GM19463 (cell line): ENCODE data around the gene CYP27C1.
A peak's percentile ranks its signal among the peaks of the same experiment; 100 is the strongest.

ENCODE experiments used
- ATAC-seq: cut with Tn5 transposase; IDR thresholded peaks from one replicate; pipeline ENCODE4 v1.9.1; 2021; ENCODE audit warnings: mild to moderate bottlenecking, moderate library complexity; ENCODE audit not compliant: unreplicated experiment

The CYP27C1 gene

DNA sequence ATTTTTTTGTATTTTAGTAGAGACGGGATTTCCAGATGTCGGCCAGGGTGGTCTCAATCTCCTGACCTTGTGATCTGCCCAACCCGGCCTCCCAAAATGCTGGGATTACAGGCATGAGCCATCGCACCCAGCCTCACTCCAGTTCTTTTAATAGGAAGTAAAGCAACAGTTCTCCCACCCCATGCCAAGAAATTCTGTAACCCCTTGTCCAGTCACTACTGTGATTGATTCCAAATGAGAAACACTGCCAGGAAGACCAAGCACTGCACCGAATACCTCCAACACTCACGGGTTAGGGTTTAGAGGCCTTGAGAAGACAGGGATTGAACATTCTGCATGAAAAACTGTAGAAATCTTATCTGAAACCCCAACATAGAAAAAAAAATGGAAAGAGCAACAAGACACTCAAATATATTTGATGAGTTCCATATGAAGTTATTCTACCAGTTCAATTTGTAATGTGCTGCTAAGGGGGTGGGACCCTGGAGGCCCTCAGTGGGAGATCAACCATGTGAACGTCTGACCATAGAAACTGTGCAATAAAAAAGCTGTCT is 65.0 kb downstream of the CYP27C1 start:
- no peak for ATAC-seq

DNA sequence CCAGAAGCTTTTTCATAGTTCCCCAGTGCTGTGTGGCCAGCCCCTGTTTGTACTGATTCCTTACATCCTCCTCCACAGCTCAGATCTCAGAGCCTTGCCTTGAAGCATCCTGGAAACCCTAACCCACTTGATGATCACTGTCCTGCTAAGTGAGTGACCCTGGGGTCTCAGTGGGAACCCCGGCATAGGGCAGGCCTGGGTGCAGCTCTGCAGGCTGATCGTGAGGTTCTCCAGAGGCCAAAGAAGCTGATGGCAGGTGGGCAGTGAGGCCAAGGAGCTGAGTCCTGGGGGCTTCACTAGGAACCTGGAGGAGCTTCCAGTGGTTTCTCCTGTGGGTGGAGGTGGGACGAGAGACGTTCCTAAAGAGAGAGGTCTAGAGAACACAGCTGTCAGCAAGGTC is 65.7 kb downstream of the CYP27C1 start:
- ATAC-seq: no peak

DNA sequence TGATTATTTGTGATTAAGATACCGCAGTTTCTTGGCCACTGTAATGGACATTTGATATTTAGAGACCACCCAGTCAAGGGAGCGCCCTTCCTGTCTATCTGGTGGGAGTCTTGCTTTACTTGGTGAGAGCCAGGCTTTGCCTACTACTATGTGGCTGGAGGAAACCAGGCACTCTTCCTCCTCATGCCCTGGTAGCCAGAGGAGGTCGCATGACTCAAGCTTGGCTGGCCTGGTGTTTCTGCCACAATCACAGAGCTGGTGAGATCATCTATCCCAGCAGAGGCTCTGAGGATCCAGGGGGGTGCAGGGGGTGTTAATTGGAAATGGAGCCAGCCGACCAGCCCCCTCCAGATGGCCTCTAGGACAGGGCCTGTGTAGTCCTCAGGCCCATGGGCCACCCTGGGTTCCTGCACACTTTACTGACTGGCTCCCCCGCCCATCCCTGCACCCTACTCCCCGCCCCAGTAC is 66.4 kb downstream of the CYP27C1 start:
- ATAC-seq: no peak

DNA sequence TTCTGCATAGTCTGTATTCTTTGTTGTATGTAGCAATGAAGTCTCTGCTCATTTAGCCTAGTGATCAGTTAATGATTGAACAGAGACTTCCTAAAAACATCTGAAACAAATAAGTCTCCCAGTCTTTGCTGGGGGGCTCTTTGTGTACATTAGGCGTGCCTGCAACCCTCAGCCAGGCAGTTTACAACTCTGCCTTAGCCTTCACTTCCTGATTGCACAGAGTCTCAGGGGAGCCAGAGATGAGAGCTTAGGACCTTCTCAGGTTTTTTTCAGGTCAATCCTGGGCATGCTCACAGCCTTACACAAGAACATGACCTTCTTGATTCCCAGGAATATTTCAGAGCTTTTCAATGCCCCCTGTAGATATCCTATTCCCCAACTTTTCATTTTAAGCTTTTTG is 69.1 kb downstream of the CYP27C1 start:
- no peak for ATAC-seq

DNA sequence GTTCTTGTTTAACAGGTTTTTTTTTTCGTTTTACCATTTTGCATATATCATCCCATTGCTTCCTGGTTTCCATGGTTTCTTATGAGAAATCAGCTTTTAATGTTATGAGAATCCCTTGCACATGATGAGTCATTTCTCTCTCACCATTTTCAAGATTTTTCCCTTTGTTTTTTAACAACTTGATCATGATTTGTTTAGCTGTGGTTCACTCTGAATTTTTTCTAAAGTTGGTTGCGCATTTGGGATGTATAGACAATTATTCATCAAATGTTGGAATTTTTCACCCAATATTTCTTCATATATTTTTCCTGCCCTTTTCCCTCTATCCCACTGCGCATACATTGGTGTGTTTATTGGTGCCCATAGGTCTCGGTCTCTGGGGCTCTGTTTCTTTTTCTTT is 70.7 kb downstream of the CYP27C1 start:
- ATAC-seq: no peak

DNA sequence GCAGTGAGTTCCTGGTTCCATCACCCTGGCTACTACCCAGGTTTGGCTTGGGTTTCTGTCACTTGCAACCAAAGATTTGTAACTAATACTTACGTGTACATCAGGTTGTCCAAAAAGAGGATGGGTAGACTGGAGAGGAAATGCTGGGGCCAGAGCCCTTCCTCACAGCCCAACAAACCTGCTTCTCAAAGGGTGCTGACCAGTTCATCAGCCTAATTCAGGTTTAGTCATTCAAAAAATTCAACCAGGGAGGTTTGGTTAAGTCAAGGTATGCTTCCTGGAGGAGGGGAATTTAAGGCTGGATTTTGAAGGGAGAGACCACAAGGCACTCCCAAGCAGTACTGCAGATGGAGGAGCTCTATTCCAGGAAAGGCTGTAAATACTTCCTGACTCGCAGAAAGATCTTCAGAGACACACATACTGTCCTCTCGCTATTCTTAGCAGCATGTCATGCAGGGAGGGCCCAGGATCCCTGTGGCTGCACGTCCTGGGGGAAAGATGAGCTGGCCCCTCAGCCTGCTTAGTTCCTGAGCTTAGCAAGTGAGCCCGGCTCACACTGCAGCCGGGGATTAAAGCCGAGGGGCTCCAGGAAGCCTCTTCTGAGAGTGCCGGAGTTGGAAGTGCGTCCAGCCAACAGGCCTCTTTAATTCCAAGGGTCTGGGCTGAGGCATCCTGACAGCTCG is 73.1 kb downstream of the CYP27C1 start:
- ATAC-seq: no peak

DNA sequence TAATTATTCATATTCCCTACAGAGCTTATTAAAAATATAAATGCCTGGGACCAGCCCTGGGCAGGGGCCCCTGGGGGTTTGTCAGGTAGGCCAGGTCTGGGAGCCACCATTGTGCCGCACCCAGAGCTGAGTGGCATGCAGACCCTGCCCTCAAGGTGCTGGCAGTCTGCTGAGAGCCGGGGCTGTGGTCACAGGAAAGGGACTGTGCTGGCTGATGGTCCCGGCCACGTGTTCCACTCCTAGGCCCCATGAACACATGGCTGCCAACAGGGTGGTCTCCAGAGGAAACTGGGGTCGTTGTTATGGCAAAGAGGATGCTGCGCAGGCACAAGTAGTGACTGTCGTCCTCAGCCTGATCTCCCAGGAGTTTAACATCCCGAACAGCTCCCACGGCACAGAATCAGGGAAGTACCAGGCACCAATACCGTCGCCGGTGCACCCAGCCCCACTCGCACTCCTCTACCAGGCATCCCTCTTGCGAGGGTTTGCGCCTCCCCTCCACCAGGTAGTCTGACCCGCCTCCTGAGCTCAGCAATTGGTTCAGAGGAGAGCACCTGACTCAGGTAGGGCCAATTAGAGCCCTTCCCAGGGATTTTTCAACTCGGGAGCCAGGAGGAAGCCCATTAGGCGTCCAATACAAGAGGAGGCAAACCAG is 73.9 kb downstream of the CYP27C1 start:
- no peak for ATAC-seq

DNA sequence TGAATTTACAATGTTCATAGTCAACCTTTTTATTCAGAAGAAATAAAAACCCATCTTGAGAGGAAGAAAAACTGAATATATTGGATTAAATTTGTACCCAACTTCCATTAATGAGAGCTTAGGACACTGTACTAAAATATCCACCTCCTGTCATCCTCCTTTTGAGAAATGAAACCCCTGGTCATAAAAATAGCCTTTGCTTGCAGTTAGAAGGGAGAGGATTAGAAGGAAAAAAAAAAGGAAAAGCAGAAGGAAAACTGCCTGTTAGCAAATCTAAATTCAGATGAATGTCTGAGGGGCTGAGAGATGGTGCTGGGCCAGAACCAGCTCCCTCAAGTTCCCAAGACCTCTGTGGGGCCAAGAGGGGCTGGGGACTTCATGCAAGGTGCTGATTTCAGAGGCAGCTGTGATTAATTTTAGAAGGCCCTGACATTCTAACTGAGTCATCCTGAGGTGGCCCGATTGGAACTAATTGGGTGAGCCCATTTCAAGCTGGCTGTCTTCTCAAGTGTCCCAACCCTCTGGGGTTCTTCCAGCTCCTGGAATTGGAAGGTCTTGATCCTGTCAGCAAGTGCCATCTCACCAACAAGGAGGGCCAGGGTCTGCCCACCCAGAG is 74.7 kb downstream of the CYP27C1 start:
- no peak for ATAC-seq

DNA sequence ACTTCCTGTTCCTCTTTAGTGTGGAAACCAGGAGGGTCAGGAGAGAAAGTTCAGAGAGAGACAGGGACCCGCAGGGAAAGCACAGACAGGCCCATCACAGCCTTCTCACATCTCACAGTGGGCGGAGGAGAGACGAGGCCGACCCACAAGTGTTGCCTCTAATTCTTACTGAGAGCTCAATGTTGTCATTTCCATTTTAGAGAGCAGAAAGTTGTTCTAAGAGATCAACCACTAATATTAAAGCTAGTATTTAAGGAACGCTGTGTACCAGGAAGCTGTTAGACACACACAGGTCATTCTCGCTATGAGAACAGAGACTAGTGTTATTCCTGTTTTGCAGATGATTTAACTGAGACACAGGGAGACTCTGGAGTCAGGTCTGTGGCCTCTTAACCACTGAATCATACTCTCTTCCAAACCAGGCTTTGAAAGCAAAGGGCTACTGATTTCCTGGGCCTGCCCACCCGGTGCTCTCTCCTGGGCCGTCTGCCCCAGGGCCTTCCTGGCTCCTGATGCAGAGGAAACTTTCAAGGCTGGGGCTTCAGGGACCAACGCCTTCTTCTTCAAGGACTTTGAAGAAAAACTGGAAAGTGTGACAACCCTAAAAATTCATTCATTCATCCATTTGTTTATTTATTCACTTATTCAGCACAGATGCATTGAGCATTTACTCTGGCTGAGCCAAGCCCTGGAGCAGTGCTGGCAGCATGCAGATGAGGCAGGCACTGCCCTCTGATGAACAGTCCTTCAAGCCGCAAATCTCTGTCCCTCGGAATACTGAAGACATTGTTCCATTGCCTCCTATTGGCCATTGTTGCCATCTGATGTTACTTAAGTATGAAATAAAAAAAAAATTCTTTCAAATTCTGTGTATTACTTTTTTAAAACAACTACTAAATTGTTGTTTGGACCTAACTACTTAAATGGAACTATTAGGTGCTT is 76.0 kb downstream of the CYP27C1 start:
- ATAC-seq: no peak

DNA sequence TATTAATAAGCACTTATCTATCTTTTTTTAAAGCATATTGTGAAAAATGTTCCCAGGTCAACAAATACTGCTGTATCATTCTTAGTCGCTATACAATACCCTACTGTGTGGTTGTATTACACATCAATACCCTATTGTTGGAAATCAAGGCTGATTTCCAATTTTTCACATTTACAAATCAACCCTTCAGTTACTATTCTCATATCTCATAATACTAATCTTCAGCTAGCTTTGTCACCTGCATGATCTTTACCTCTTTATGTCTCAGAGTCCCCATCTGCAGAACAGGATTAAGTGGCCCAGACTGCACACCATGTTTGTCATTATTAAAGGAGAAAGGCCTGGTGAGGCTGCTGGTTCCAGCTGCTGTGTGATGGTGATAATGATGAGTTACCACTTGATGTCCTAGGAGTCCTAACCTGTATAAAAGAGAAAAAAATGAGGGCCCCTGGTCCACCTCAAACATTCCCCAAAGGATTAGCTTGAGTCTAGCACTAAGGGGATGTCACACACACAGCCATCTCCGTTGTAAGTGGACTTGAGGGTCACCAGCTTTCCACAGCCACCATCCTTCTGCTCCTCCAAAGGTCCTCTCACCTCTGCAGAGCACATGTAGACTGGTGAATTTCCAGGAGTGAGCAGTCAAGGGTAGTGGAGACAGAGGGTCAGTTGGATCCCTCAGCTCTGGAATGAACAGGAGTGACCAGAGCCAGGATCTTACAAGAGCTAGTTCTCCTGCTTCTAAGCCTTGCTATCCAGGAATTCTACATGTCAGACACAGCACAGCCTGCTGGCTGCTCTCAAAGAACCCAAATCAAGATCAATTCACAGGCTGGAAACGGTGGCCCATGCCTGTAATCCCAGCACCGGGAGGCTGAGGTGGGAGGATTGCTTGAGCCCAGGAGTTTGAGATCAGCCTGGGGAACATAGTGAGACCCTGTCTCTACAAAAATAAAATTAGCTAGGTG is 77.2 kb downstream of the CYP27C1 start:
- ATAC-seq: no peak

DNA sequence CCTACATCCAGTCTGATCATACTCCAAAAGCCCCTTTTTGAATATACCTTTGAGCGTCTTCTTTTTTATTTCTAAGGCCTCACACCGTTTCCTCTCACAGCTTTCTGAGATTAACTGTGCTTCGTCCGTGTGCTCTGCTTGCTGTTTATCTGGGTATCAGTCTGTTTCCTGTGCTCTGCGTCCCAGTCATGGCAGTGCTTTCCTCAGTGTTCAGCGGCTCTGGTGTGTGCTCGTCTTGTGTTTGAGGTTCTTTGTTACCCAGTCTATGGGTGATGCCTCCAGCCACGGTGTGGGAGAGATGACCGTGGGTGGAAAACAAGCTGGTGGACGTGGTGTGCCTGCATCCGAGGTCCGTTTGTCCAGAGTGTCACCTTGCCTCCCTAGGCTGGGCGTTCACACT is 79.6 kb downstream of the CYP27C1 start:
- ATAC-seq: no peak

DNA sequence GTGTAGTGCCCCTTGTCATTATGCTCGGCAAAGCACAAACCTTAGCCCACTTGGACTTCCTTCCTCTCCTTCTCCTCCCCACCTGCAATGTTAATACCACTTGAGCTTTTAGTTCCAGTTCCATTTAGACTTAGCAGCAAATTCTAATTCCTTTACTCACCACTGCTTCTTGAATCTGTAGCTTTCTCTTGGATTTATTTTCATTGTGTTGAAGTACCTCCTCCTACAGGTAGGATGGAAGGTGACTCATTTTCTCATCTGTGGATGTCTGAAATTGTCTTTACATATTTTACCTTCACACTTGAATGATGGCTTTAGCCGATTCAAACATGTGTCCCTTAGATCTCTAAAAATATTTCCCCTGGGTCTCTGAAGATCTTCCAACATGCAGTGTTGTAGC is 80.3 kb downstream of the CYP27C1 start:
- no peak for ATAC-seq

DNA sequence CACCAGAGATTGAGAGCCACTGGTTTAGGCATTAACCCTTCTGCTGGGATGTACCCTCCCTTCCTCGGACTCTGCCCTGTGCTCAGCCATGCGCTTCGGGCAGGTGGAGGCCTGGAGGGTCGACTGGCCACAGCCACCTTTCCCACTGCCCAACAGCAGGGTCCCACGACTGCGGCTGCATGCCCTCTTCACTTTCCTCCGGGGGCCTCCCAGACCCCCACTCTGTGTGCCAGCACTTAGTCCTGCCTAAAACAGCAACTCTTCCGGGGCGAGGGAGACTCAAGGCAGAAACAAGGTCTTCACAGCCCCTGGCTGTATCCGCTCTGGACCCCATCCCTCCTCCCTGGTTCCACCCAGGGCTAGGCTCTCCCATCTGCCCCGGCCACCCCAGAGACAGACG is 81.8 kb downstream of the CYP27C1 start:
- ATAC-seq: no peak

DNA sequence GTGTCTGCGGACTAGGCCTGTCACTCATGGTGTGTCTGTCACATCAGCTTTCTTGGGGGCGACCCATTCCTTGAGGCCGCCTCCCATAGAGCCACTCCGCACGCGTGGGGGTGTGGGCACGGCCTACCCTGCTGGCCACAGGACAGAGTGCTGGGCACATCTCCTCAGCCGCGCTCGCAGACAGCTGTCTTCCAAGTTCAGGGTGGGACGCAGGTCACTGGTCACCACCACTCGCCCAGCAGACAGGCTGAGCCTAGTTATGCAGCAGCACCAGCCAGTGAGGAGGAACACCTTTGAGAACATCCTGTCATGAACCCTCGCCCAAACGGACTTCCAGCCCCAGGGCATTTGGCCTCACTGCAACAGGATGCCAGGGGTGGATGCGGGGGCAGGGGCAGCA is 82.4 kb downstream of the CYP27C1 start:
- ATAC-seq: no peak

DNA sequence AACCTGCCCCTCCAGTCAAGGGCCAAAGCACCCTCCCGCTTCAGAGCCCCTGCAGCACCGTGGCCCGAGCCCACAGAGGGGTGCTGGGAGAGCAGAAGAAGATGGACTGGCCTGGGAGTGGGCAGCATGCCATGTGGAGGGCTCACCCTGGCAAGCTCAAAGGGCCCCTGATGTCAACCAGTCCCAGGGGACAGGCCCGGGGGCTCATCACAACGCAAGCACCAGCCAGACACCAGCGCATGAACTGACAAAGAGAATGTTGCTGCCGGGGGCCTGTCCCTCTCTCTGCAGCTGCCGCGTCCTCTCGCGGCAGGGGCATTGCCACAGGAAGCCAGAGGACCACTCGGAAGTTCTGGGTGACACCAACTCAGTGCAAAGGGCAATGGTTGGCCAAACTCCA is 82.9 kb downstream of the CYP27C1 start:
- ATAC-seq: no peak

DNA sequence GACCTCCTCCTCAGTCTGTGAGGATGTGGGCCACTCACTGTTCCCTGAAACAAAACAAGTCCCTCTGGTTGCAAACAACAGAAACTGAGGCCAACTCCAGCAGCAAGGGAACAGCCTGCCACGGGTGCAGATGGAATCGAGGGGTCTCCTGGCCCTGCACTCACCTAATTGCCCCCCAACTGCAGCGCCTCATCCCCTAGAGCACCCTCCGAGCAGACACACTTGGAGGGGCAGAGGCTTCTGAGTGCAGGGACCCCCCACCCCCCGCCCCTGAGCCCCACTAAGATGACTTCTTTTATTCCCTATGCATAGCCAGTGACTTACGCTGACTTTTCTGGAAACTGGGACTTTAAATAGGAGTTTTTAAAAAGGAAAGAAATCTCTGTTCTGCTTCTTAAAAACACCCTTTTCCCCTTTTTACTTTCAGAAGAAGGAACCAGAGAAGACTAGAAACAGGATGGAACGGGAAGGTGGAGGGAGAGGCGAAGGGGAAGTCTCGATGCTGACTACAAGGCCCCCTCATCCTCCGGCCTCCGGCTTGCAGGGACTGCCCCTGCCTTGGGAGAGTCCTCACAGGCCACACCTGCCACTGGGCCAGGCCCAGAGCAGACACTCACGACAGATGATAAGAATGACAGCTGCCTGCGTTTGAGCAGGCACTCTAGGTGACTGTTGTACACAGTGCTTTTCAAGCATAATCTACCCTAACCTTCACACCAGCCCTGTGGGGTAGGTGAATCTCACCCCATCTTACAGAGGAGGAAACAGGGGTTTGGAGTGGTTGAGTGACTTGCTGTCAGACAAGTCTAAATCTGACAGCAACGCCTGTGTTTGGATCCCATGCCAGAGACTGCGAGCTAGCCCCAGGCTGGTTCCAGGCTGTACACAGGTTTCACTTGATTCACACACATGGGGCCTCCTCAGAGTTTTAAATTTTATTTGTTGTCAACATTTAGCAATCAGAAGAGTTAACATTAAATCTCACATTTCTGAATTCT is 85.0 kb downstream of the CYP27C1 start:
- ATAC-seq: peak; percentile 70

DNA sequence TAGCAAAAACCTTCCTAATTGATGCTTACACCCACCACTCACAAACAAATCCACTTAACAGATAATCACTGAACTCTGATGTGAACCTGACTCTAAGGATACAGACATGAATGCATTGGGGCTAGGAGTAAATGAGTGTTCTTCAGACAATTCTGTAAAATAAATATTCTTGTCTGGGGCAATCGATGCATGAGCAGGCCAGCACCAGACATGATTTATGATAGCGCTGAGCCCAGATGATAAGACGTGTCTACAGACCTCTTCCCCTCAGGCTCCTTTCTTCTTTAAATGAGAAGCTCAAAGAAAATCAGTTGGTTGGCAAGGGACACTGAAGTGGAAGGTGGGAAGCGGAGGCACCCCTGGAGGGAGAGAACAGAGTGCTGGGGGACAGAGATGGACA is 85.9 kb downstream of the CYP27C1 start:
- no peak for ATAC-seq
